Hepatocyte (in vitro differentiated cells): ENCODE results near the gene SMIM45.

ENCODE experiments used
- DNase-seq: peaks from one replicate; pipeline ENCODE4 v3.0.0-alpha.2; 2016; ENCODE audit warnings: low spot score
- H2AFZ ChIP-seq: fragments of 200-600 bp; sonication (generic); 2 replicates; pipeline ENCODE4 v1.6.0; 2016; ENCODE audit warnings: antibody characterized with exemption, mild to moderate bottlenecking
- H3K27ac ChIP-seq: fragments of 200-600 bp; sonication (generic); 2 replicates; pipeline ENCODE4 v1.5.1; 2016; ENCODE audit warnings: mild to moderate bottlenecking
- H3K27me3 ChIP-seq: fragments of 200-600 bp; sonication (generic); 2 replicates; pipeline ENCODE4 v1.6.1; 2016
- H3K36me3 ChIP-seq: fragments of 200-600 bp; sonication (generic); replicated peaks from 2 replicates; pipeline ENCODE4 v1.5.1; 2016; ENCODE audit warnings: low read depth; ENCODE audit not compliant: insufficient read depth
- H3K4me1 ChIP-seq: fragments of 200-600 bp; sonication (generic); 2 replicates; pipeline ENCODE4 v1.5.1; 2016; ENCODE audit warnings: mild to moderate bottlenecking, moderate library complexity; ENCODE audit not compliant: insufficient read depth
- H3K4me2 ChIP-seq: fragments of 200-600 bp; sonication (generic); 2 replicates; pipeline ENCODE4 v1.6.0; 2016
- H3K4me3 ChIP-seq: fragments of 200-600 bp; sonication (generic); 2 replicates; pipeline ENCODE4 v1.5.1; 2016; ENCODE audit warnings: mild to moderate bottlenecking
- H3K79me2 ChIP-seq: fragments of 200-600 bp; sonication (generic); 2 replicates; pipeline ENCODE4 v1.6.0; 2017; ENCODE audit warnings: mild to moderate bottlenecking
- H3K9me2 ChIP-seq: fragments of 200-600 bp; sonication (generic); replicated peaks from 2 replicates; pipeline ENCODE4 v1.6.0; 2017; ENCODE audit warnings: mild to moderate bottlenecking; ENCODE audit not compliant: insufficient read depth
- H3K9me3 ChIP-seq: fragments of 200-600 bp; sonication (generic); 2 replicates; pipeline ENCODE4 v1.5.1; 2016; ENCODE audit warnings: low read depth, mild to moderate bottlenecking
- H4K20me1 ChIP-seq: fragments of 200-600 bp; sonication (generic); 2 replicates; pipeline ENCODE4 v1.6.0; 2016; ENCODE audit warnings: mild to moderate bottlenecking; ENCODE audit not compliant: insufficient read depth, poor library complexity, severe bottlenecking
- CTCF ChIP-seq: fragments of 200-600 bp; sonication (generic); IDR thresholded peaks from 2 replicates; pipeline ENCODE4 v1.5.1; 2016; ENCODE audit warnings: antibody characterized with exemption, mild to moderate bottlenecking; ENCODE audit not compliant: poor library complexity
- EZH2 ChIP-seq: fragments of 200-600 bp; sonication (generic); IDR thresholded peaks from 2 replicates; pipeline ENCODE4 v1.6.1; 2016; ENCODE audit warnings: antibody characterized with exemption, mild to moderate bottlenecking, borderline replicate concordance
- EZH2phosphoT487 ChIP-seq: fragments of 200-600 bp; sonication (generic); IDR thresholded peaks from one replicate; pipeline ENCODE4 v1.6.1; 2018; ENCODE audit warnings: antibody characterized with exemption, mild to moderate bottlenecking, low read depth, moderate library complexity; ENCODE audit not compliant: unreplicated experiment, severe bottlenecking
- WGBS: methylation state at CpG from one replicate; pipeline ENCODE4 v1.1.6; 2016; ENCODE audit warnings: low lambda C conversion rate; ENCODE audit errors: missing lambda C conversion rate; 5-methylcytosine and 5-hydroxymethylcytosine counted together

The SMIM45 gene

GRCh38 chr22:41917903-41918791 is 33.8 kb upstream of the SMIM45 start:
- no peaks in the 10 kb centered on the region for H3K79me2 ChIP-seq
- H3K4me3 ChIP-seq: no peak overlapping the region
- H2AFZ ChIP-seq: no peak overlapping the region
- no peak for DNase-seq
- H3K4me2 ChIP-seq: no peak overlapping the region
- H3K9me3 ChIP-seq: no peaks in the 10 kb centered on the region
- H3K27ac ChIP-seq: no peak overlapping the region
- no peaks in the 10 kb centered on the region for H3K36me3 ChIP-seq
- H3K4me1 ChIP-seq: peaks cover 3% of the 10 kb centered on the region
- H3K9me2 ChIP-seq: no peaks in the 10 kb centered on the region
- 88% methylated on average over 23 of the region's 23 CpGs for WGBS
- TF ChIP-seq EZH2phosphoT487: no peak
- TF ChIP-seq CTCF: no peak
- TF ChIP-seq EZH2: no peak
- peaks cover 60% of the 10 kb centered on the region for H3K27me3 ChIP-seq
- no peaks in the 10 kb centered on the region for H4K20me1 ChIP-seq

- 3% methylated on average over 41 of the region's 62 CpGs for WGBS
- Histone ChIP-seq H3K79me2 (no peaks in the 10 kb centered on the region), H3K4me2 (peak overlapping the region; percentile 96), H3K36me3 (no peaks in the 10 kb centered on the region), H2AFZ (no peak overlapping the region), H3K27me3 (peaks cover 58% of the 10 kb centered on the region), H3K4me1 (peaks cover 3% of the 10 kb centered on the region), H3K9me3 (no peaks in the 10 kb centered on the region), H3K27ac (no peak overlapping the region), H3K9me2 (no peaks in the 10 kb centered on the region), H4K20me1 (no peaks in the 10 kb centered on the region), H3K4me3 (peak overlapping the region; percentile 49)
- peak; percentile 57 for TF ChIP-seq EZH2
- TF ChIP-seq EZH2phosphoT487: no peak
- TF ChIP-seq CTCF: no peak
- DNase-seq: peak; percentile 66
These were observed 32.4 kb upstream of the SMIM45 start for GRCh38 chr22:41919357-41920224.

GRCh38 chr22:41920271-41920976 is 31.5 kb upstream of the SMIM45 start:
- Histone ChIP-seq H4K20me1 (no peaks in the 10 kb centered on the region), H3K27ac (no peak overlapping the region), H3K79me2 (no peaks in the 10 kb centered on the region), H3K27me3 (peaks cover 56% of the 10 kb centered on the region), H3K9me2 (no peaks in the 10 kb centered on the region), H3K4me1 (no peaks in the 10 kb centered on the region), H3K9me3 (no peaks in the 10 kb centered on the region), H3K36me3 (no peaks in the 10 kb centered on the region), H3K4me2 (peak overlapping the region; percentile 96), H3K4me3 (no peak overlapping the region), H2AFZ (no peak overlapping the region)
- TF ChIP-seq CTCF (no peak), EZH2 (no peak), EZH2phosphoT487 (no peak)
- 81% methylated on average over 13 of the region's 21 CpGs for WGBS
- no peak for DNase-seq
